ENCODE data around the gene KLHL25. TPM values are rescaled to one million over a fixed set of nuclear protein-coding genes. Genes with fewer than 3 reads are reported as not detected.

Gene KLHL25
- total and polyA plus RNA-seq, 2 of the 13 experiments (the other 11 are each of a cell fraction or from before 2014, with no cell fraction given), result 3.7 to 8.2 TPM

- no peak for TF ChIP-seq NONO (IDR thresholded peaks at IDR 0.05)
- TF ChIP-seq NONO (CRISPR knock-in tag; conservative IDR thresholded peaks at IDR 0.05), result no peak
- TF ChIP-seq ZFP41 (CRISPR knock-in tag; IDR thresholded peaks at IDR 0.05; ENCODE audit: borderline replicate concordance), result no peak
- TF ChIP-seq SKIL (CRISPR knock-in tag; IDR thresholded peaks at IDR 0.05; ENCODE audit: borderline replicate concordance), result no peak
- no peak for TF ChIP-seq AHR (CRISPR knock-in tag; IDR thresholded peaks at IDR 0.05)
- peak; percentile 19; the same call in 1 of the 2 replicates for TF ChIP-seq FOSL2 (CRISPR knock-in tag; IDR thresholded peaks at IDR 0.05)
- no peak for TF ChIP-seq ZEB1 (IDR thresholded peaks at IDR 0.05; ENCODE audit: insufficient replicate concordance, low read depth)
- TF ChIP-seq ZBTB2 (CRISPR knock-in tag; IDR thresholded peaks at IDR 0.05; ENCODE audit: low read depth), result no peak
- TF ChIP-seq GLI4 (CRISPR knock-in tag; IDR thresholded peaks at IDR 0.05; ENCODE audit: borderline replicate concordance), result no peak
- no peak for TF ChIP-seq ZNF609 (CRISPR knock-in tag; IDR thresholded peaks at IDR 0.05; ENCODE audit: borderline replicate concordance)
- TF ChIP-seq NFIB (CRISPR knock-in tag; IDR thresholded peaks at IDR 0.05; ENCODE audit: borderline replicate concordance), result no peak
- no peak for TF ChIP-seq ZNF574 (CRISPR knock-in tag; IDR thresholded peaks at IDR 0.05)
- TF ChIP-seq RAD21 (CRISPR knock-in tag; IDR thresholded peaks at IDR 0.05), result peak; percentile 68; the same call in 1 of the 2 replicates
- TF ChIP-seq ZBTB1 (CRISPR knock-in tag; IDR thresholded peaks at IDR 0.05; ENCODE audit: borderline replicate concordance), result no peak
- no peak for TF ChIP-seq NPAS2 (CRISPR knock-in tag; IDR thresholded peaks at IDR 0.05; ENCODE audit: borderline replicate concordance)
- no peak for TF ChIP-seq ZNF672 (CRISPR knock-in tag; IDR thresholded peaks at IDR 0.05)
- TF ChIP-seq WIZ (CRISPR knock-in tag; IDR thresholded peaks at IDR 0.05), result no peak
- TF ChIP-seq TEAD3 (CRISPR knock-in tag; optimal IDR thresholded peaks at IDR 0.05; ENCODE audit: borderline replicate concordance), result peak; percentile 38
- TF ChIP-seq JUND (CRISPR knock-in tag; IDR thresholded peaks at IDR 0.05), result no peak
Observed at GRCh38 chr15:85831415-85832113, 36.8 kb upstream of the KLHL25 start (continued).

All from HepG2 (cell line).